ENCODE data around the gene MPPED1.

MPPED1 gene

DNA sequence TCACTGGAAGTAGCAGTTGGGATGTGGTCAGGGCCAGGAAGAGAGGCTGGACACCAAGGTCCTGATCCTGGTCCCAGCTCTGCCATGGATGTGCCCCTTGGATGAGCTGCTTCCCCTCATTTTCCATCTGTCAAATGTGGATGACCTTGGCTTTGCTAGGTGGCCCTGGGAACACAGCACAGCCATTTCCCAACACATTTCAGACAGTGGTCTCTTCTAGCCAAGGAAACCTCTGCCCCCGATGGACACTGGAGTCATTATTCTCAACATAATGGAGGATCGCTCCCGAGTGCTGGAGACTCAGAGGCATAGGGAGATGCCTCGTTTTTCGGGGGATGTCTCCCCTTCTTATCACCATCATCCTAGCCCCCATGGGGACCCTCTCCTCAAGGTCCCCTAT lies 13.6 kb upstream of the MPPED1 start:
- TF ChIP-seq CTCF (IDR thresholded peaks at IDR 0.05; ENCODE audit: low read length, missing control alignments): no peak
- DNase-seq (ENCODE audit: low read depth): no peak
- H3K4me3 ChIP-seq (replicated peaks; ENCODE audit: low read depth, low read length): no peak overlapping the region

- DNase-seq (ENCODE audit: low read depth): no peak
- no peak for TF ChIP-seq CTCF (IDR thresholded peaks at IDR 0.05; ENCODE audit: low read length, missing control alignments)
- H3K4me3 ChIP-seq (replicated peaks; ENCODE audit: low read depth, low read length): no peak overlapping the region
Observed at GRCh38 chr22:43398910-43399309, 12.9 kb upstream of the MPPED1 start.

- H3K4me3 ChIP-seq (replicated peaks; ENCODE audit: low read depth, low read length): no peak overlapping the region
- DNase-seq (ENCODE audit: low read depth): no peak
- no peak for TF ChIP-seq CTCF (IDR thresholded peaks at IDR 0.05; ENCODE audit: low read length, missing control alignments)
Observed at GRCh38 chr22:43399338-43399979, 12.4 kb upstream of the MPPED1 start.

GRCh38 chr22:43399980-43400358 lies 11.8 kb upstream of the MPPED1 start:
- no peak for DNase-seq (ENCODE audit: low read depth)
- TF ChIP-seq CTCF (IDR thresholded peaks at IDR 0.05; ENCODE audit: low read length, missing control alignments): no peak
- no peak overlapping the region for H3K4me3 ChIP-seq (replicated peaks; ENCODE audit: low read depth, low read length)

DNA sequence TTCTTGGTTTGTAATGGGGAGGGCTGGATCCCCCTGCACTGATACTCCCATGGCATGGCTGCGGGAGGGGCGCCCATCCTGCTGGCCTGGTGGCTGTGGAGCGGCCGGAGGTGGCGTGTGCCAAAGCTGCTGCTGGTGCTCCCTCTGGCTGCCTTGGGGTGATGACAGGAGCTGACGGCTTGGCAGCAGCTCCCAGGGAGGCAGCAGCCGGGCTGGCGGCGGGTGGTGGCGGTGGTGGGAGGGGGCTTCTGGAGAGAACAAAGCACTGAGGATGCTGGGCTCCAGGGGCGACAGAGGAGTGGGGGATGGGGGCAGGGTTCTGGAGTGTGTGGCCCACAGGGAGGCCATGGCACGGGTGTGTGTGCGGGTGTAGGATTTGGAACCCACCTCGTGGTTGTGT lies 11.4 kb upstream of the MPPED1 start:
- DNase-seq (ENCODE audit: low read depth): no peak
- TF ChIP-seq CTCF (IDR thresholded peaks at IDR 0.05; ENCODE audit: low read length, missing control alignments): no peak
- H3K4me3 ChIP-seq (replicated peaks; ENCODE audit: low read depth, low read length): no peak overlapping the region

GRCh38 chr22:43401233-43401632 lies 10.6 kb upstream of the MPPED1 start:
- no peak overlapping the region for H3K4me3 ChIP-seq (replicated peaks; ENCODE audit: low read depth, low read length)
- DNase-seq (ENCODE audit: low read depth): no peak
- no peak for TF ChIP-seq CTCF (IDR thresholded peaks at IDR 0.05; ENCODE audit: low read length, missing control alignments)

GRCh38 chr22:43401661-43402060 lies 10.2 kb upstream of the MPPED1 start:
- TF ChIP-seq CTCF (IDR thresholded peaks at IDR 0.05; ENCODE audit: low read length, missing control alignments): no peak
- H3K4me3 ChIP-seq (replicated peaks; ENCODE audit: low read depth, low read length): no peak overlapping the region
- DNase-seq (ENCODE audit: low read depth): no peak
